Tibial nerve (tissue), 4 donors: ENCODE results near the gene ABHD5. TPM values are rescaled to one million over a fixed set of nuclear protein-coding genes. Genes with fewer than 3 reads are reported as not detected.

ENCODE experiments used
- DNase-seq, 2 donors: peaks; one replicate each; pipeline ENCODE4 v3.0.0-alpha.2; 2019; ENCODE audit warnings: low spot score in 2 of 2
- H3K27ac ChIP-seq, 4 donors: fragments of 200-600 bp; sonication (generic) in 3 of 4; one replicate each; pipeline ENCODE4 v1.5.1; 2017 to 2019; ENCODE audit warnings: mild to moderate bottlenecking in 1 of 4
- H3K27me3 ChIP-seq, 2 donors: fragments of 200-600 bp; sonication (generic) in 1 of 2; one replicate each; pipeline versions ENCODE4 v1.5.1 to v1.6.0; 2017 to 2019
- H3K36me3 ChIP-seq, 3 donors: fragments of 200-600 bp; sonication (generic); one replicate each; pipeline ENCODE4 v1.5.1; 2018 to 2019
- H3K4me1 ChIP-seq, 4 donors: fragments of 200-600 bp; sonication (generic) in 3 of 4; one replicate each; pipeline ENCODE4 v1.5.1; 2017 to 2019
- H3K4me3 ChIP-seq, 4 donors: fragments of 200-600 bp; sonication (generic) in 3 of 4; one replicate each; pipeline ENCODE4 v1.5.1; 2017 to 2019; ENCODE audit warnings: mild to moderate bottlenecking in 1 of 4, moderate library complexity in 1 of 4
- H3K9me3 ChIP-seq, 4 donors: fragments of 200-600 bp; sonication (generic) in 3 of 4; one replicate each; pipeline ENCODE4 v1.5.1; 2017 to 2019
- CTCF ChIP-seq, 5 experiments: fragments of 200-600 bp in 3 of 5; fragments of 450-650 bp in 2 of 5; sonication (generic) in 3 of 5; IDR thresholded peaks; one replicate each; pipeline ENCODE4 v1.5.1; 2016 to 2019; ENCODE audit warnings: antibody characterized with exemption in 5 of 5, mild to moderate bottlenecking in 3 of 5, moderate library complexity in 2 of 5
- EP300 ChIP-seq, 2 donors: sonication (generic); formaldehyde crosslinking; IDR thresholded peaks; one replicate each; pipeline ENCODE4 v1.6.1; 2017; ENCODE audit warnings: antibody characterized with exemption in 2 of 2, mild to moderate bottlenecking in 1 of 2
- POLR2A ChIP-seq, 2 donors: fragments of 450-650 bp; IDR thresholded peaks; one replicate each; pipeline ENCODE4 v1.6.1; 2017; ENCODE audit warnings: antibody characterized with exemption in 2 of 2, mild to moderate bottlenecking in 2 of 2, moderate library complexity in 2 of 2
- whole genome bisulfite sequencing, 2 donors: methylation state at CpG; one replicate each; pipeline ENCODE4 v1.1.5; 2018; 5-methylcytosine and 5-hydroxymethylcytosine counted together
- total RNA-seq, 4 donors: library from RNA; depleted of rRNA; stranded (reverse); fragments of >200 nt; gene quantifications; one replicate each; pipeline ENCODE4 v1.1.0, GENCODE V29; 2016

The ABHD5 gene
- total RNA-seq, 4 donors from 2014 or later: 21.6 to 29.7 (median 29.0) TPM

GRCh38 chr3:43748645-43749044, 57.9 kb downstream of the ABHD5 start:
- no peak for DNase-seq
- Histone ChIP-seq H3K4me1 (peaks cover 0 to 12% (median 0%) of the 10 kb centered on the region in 4 donors), H3K27ac (no peak overlapping the region), H3K36me3 (no peaks in the 10 kb centered on the region), H3K27me3 (no peaks in the 10 kb centered on the region), H3K9me3 (peaks cover 0 to 19% (median 0%) of the 10 kb centered on the region in 4 donors), H3K4me3 (no peak overlapping the region)
- TF ChIP-seq POLR2A (IDR thresholded peaks at IDR 0.05): no peak
- TF ChIP-seq EP300 (IDR thresholded peaks at IDR 0.05): no peak
- TF ChIP-seq CTCF (IDR thresholded peaks at IDR 0.05): no peak
- 87 to 88% methylated on average over 5 of the region's 5 CpGs for WGBS, 2 donors

GRCh38 chr3:43752905-43753304, 62.2 kb downstream of the ABHD5 start:
- no peaks in the 10 kb centered on the region for H3K9me3 ChIP-seq
- DNase-seq: no peak
- 64 to 76% methylated on average over 3 of the region's 3 CpGs for WGBS, 2 donors
- H3K4me3 ChIP-seq: no peak overlapping the region
- H3K4me1 ChIP-seq: peaks cover 0 to 6% (median 0%) of the 10 kb centered on the region in 4 donors
- no peak overlapping the region for H3K27ac ChIP-seq
- H3K27me3 ChIP-seq: no peaks in the 10 kb centered on the region
- no peak for TF ChIP-seq CTCF (IDR thresholded peaks at IDR 0.05)
- no peak for TF ChIP-seq EP300 (IDR thresholded peaks at IDR 0.05)
- TF ChIP-seq POLR2A (IDR thresholded peaks at IDR 0.05): no peak
- H3K36me3 ChIP-seq: no peaks in the 10 kb centered on the region

- peaks cover 0 to 7% (median 2%) of the 10 kb centered on the region in 4 donors for H3K4me1 ChIP-seq
Observed at GRCh38 chr3:43753741-43754715, 63.3 kb downstream of the ABHD5 start.

GRCh38 chr3:43755516-43756200, 64.9 kb downstream of the ABHD5 start:
- Histone ChIP-seq H3K36me3 (no peaks in the 10 kb centered on the region), H3K27ac (no peak overlapping the region), H3K4me3 (no peak overlapping the region), H3K27me3 (no peaks in the 10 kb centered on the region), H3K9me3 (no peaks in the 10 kb centered on the region), H3K4me1 (peaks cover 0 to 13% (median 5%) of the 10 kb centered on the region in 4 donors)
- TF ChIP-seq POLR2A (IDR thresholded peaks at IDR 0.05) (no peak), EP300 (IDR thresholded peaks at IDR 0.05) (no peak), CTCF (IDR thresholded peaks at IDR 0.05) (no peak)
- WGBS, 2 donors: 75 to 78% methylated on average over 8 of the region's 8 CpGs
- no peak for DNase-seq

More at GRCh38 chr3:43753741-43754715, 63.3 kb downstream of the ABHD5 start:
- DNase-seq: no peak
- Histone ChIP-seq H3K4me3 (no peak overlapping the region), H3K27ac (no peak overlapping the region), H3K9me3 (no peaks in the 10 kb centered on the region), H3K27me3 (no peaks in the 10 kb centered on the region), H3K36me3 (no peaks in the 10 kb centered on the region)
- WGBS, 2 donors: 67 to 74% methylated on average over 5 of the region's 5 CpGs
- TF ChIP-seq EP300 (IDR thresholded peaks at IDR 0.05): no peak
- no peak for TF ChIP-seq POLR2A (IDR thresholded peaks at IDR 0.05)
- TF ChIP-seq CTCF (IDR thresholded peaks at IDR 0.05): no peak
